Measurements from ENCODE around the gene ZNF827. TPM values are rescaled to one million over a fixed set of nuclear protein-coding genes. Genes with fewer than 3 reads are reported as not detected.
A peak's percentile ranks its signal among the peaks of the same experiment; 100 is the strongest.

Gene ZNF827
- total RNA-seq, 1 experiment from 2014 or later = 19.1 TPM

DNA sequence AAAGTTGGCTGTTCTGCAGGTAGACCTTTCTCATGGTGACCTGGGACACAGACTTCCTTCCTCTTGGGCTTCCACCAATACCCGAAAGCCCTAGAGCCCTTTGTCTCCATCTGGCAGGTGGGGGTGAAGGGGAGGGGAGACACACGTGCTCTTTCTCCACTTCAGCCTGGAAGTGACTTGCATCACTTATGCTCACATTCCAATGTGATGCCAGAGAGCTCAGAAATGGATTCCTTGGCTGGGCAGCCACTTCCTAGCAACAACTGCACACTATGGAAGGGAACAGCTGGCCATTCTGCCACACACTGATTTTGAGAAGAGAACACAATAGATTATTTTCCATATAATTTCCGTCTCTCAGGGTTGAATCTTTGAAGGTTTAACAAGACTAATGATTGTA is 222.4 kb downstream of the ZNF827 start:
- Histone ChIP-seq H3K9ac (ENCODE audit: low read length) (no peak overlapping the region), H3K27ac (ENCODE audit: low read depth, low read length) (no peak overlapping the region), H3K36me3 (ENCODE audit: control insufficient read depth in 1 of 2, insufficient read depth in 2 of 2, low read length in 2 of 2) (no peaks in the 10 kb centered on the region), H3K9me2 (ENCODE audit: insufficient read depth) (no peaks in the 10 kb centered on the region), H3K4me2 (ENCODE audit: low read length) (no peak overlapping the region), H3K9me3 (ENCODE audit: control insufficient read depth in 1 of 2, insufficient read depth in 1 of 2, low read depth in 1 of 2, low read length in 2 of 2) (no peaks in the 10 kb centered on the region), H3K4me3 (replicated peaks in 1 of 2; ENCODE audit: low read depth in 1 of 2, low read length in 2 of 2) (no peak overlapping the region), H3K79me2 (ENCODE audit: insufficient read depth, low read length) (no peaks in the 10 kb centered on the region), H4K20me1 (ENCODE audit: insufficient read depth) (no peaks in the 10 kb centered on the region), H3K27me3 (ENCODE audit: insufficient read depth, low read length) (no peaks in the 10 kb centered on the region), H3K4me1 (ENCODE audit: control insufficient read depth in 1 of 2, insufficient read depth in 2 of 2, low read length in 2 of 2) (no peaks in the 10 kb centered on the region), H2AFZ (ENCODE audit: low read depth, low read length, poor library complexity, severe bottlenecking) (no peak overlapping the region)
- DNase-seq (ENCODE audit: low read depth, low spot score) = no peak
- ChIA-PET RAD21 (ENCODE audit: low non-redundant PET in 1 of 2, low total read pairs in 2 of 2, uncharacterized antibody in 2 of 2, unreplicated experiment in 2 of 2) (no interaction called here), CTCF (no interaction called here), POLR2A (no interaction called here)
- no peak for ATAC-seq
- BruUV-seq (replicated peaks) = no TSS peak
- intact Hi-C loops (cut with micrococcal nuclease) = no loop called here
- TF ChIP-seq CEBPB (IDR thresholded peaks at IDR 0.05; ENCODE audit: low read depth) = no peak
- no peak for TF ChIP-seq EZH2 (IDR thresholded peaks at IDR 0.05)
- TF ChIP-seq POLR2A (IDR thresholded peaks at IDR 0.05; ENCODE audit: borderline replicate concordance, extremely low read depth, insufficient read depth, insufficient read length) = no peak
- TF ChIP-seq EZH2phosphoT487 (IDR thresholded peaks at IDR 0.05; ENCODE audit: borderline replicate concordance) = no peak
- TF ChIP-seq, protein P1, sequence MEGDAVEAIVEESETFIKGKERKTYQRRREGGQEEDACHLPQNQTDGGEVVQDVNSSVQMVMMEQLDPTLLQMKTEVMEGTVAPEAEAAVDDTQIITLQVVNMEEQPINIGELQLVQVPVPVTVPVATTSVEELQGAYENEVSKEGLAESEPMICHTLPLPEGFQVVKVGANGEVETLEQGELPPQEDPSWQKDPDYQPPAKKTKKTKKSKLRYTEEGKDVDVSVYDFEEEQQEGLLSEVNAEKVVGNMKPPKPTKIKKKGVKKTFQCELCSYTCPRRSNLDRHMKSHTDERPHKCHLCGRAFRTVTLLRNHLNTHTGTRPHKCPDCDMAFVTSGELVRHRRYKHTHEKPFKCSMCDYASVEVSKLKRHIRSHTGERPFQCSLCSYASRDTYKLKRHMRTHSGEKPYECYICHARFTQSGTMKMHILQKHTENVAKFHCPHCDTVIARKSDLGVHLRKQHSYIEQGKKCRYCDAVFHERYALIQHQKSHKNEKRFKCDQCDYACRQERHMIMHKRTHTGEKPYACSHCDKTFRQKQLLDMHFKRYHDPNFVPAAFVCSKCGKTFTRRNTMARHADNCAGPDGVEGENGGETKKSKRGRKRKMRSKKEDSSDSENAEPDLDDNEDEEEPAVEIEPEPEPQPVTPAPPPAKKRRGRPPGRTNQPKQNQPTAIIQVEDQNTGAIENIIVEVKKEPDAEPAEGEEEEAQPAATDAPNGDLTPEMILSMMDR (IDR thresholded peaks at IDR 0.05 in 2 of 3, conservative IDR thresholded peaks at IDR 0.05 in 1 of 3; ENCODE audit: borderline replicate concordance in 1 of 3, insufficient read depth in 1 of 3, low read depth in 2 of 3, low read length in 2 of 3) = no peak

DNA sequence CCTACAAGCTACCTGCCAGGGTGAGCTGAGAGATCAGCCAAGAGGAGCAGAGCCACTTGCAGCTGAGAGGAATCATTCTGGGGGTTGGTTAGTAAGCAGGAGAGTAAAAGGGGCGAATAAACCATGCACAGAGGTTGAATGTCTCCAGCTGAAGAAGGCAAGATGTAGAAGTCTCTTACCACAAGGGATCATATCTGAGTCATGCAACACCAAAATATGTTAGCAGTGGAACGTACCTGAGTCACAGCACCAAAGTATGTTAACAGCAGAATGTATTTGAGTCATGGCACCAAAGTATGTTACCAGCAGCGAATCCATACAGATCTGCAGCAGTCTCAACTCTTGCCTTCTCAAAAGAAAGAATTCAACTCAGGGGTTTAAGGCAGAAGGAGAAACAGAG is 228.8 kb downstream of the ZNF827 start:
- CTCF ChIA-PET = no interaction called here
- no peak for DNase-seq (ENCODE audit: low read depth, low spot score)
- no TSS peak for BruUV-seq (replicated peaks)

More for the DNA sequence above, 228.8 kb downstream of the ZNF827 start:
- ATAC-seq = peak; percentile 64
- no peak for TF ChIP-seq SRF (IDR thresholded peaks at IDR 0.05; ENCODE audit: low read depth)
- no peak for TF ChIP-seq SP1 (IDR thresholded peaks at IDR 0.05; ENCODE audit: low read depth)
- TF ChIP-seq, protein P2, sequence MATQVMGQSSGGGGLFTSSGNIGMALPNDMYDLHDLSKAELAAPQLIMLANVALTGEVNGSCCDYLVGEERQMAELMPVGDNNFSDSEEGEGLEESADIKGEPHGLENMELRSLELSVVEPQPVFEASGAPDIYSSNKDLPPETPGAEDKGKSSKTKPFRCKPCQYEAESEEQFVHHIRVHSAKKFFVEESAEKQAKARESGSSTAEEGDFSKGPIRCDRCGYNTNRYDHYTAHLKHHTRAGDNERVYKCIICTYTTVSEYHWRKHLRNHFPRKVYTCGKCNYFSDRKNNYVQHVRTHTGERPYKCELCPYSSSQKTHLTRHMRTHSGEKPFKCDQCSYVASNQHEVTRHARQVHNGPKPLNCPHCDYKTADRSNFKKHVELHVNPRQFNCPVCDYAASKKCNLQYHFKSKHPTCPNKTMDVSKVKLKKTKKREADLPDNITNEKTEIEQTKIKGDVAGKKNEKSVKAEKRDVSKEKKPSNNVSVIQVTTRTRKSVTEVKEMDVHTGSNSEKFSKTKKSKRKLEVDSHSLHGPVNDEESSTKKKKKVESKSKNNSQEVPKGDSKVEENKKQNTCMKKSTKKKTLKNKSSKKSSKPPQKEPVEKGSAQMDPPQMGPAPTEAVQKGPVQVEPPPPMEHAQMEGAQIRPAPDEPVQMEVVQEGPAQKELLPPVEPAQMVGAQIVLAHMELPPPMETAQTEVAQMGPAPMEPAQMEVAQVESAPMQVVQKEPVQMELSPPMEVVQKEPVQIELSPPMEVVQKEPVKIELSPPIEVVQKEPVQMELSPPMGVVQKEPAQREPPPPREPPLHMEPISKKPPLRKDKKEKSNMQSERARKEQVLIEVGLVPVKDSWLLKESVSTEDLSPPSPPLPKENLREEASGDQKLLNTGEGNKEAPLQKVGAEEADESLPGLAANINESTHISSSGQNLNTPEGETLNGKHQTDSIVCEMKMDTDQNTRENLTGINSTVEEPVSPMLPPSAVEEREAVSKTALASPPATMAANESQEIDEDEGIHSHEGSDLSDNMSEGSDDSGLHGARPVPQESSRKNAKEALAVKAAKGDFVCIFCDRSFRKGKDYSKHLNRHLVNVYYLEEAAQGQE (IDR thresholded peaks at IDR 0.05; ENCODE audit: low read depth) = no peak
- peak; percentile 42; the same call in 1 of the 2 replicates for TF ChIP-seq FOSL1 (IDR thresholded peaks at IDR 0.05; ENCODE audit: low read depth)
- no peak for TF ChIP-seq CBX3 (IDR thresholded peaks at IDR 0.05; ENCODE audit: low read depth)
- TF ChIP-seq SIN3A (IDR thresholded peaks at IDR 0.05; ENCODE audit: low read depth) = no peak
- Histone ChIP-seq H3K9me3 (ENCODE audit: control insufficient read depth in 1 of 2, insufficient read depth in 1 of 2, low read depth in 1 of 2, low read length in 2 of 2) (no peaks in the 10 kb centered on the region), H4K20me1 (ENCODE audit: insufficient read depth) (no peaks in the 10 kb centered on the region), H3K36me3 (ENCODE audit: control insufficient read depth in 1 of 2, insufficient read depth in 2 of 2, low read length in 2 of 2) (no peaks in the 10 kb centered on the region), H3K9ac (ENCODE audit: low read length) (no peak overlapping the region), H3K4me3 (replicated peaks in 1 of 2; ENCODE audit: low read depth in 1 of 2, low read length in 2 of 2) (no peak overlapping the region), H3K4me2 (ENCODE audit: low read length) (peak overlapping the region; percentile 38; the same call in 1 of the 2 replicates), H3K27ac (ENCODE audit: low read depth, low read length) (no peak overlapping the region), H2AFZ (ENCODE audit: low read depth, low read length, poor library complexity, severe bottlenecking) (no peak overlapping the region), H3K4me1 (ENCODE audit: control insufficient read depth in 1 of 2, insufficient read depth in 2 of 2, low read length in 2 of 2) (peaks cover 0 to 10% of the 10 kb centered on the region in 2 experiments; a peak in 2 of 4 replicates), H3K79me2 (ENCODE audit: insufficient read depth, low read length) (no peaks in the 10 kb centered on the region), H3K27me3 (ENCODE audit: insufficient read depth, low read length) (no peaks in the 10 kb centered on the region), H3K9me2 (ENCODE audit: insufficient read depth) (no peaks in the 10 kb centered on the region)
- RAD21 ChIA-PET (ENCODE audit: low non-redundant PET in 1 of 2, low total read pairs in 2 of 2, uncharacterized antibody in 2 of 2, unreplicated experiment in 2 of 2) = no interaction called here
- intact Hi-C loops (cut with micrococcal nuclease) = no loop called here
- POLR2A ChIA-PET = interaction anchor here (0.6 kb wide), 1 partner anchor 227 kb away, joined by 6 read pairs; no protein-coding TSS in a partner anchor

Measured in HCT116 (cell line).